H9 (cell line): ENCODE data around the gene JARID2. TPM values are rescaled to one million over a fixed set of nuclear protein-coding genes. Genes with fewer than 3 reads are reported as not detected.

Experiments
- DNase-seq: peaks from one replicate; pipeline ENCODE4 v3.0.0-alpha.2; 2017
- H2AFZ ChIP-seq: one replicate; pipeline ENCODE4 v1.6.1; 2013; ENCODE audit warnings: mild to moderate bottlenecking, low read length, control low read depth, moderate library complexity
- H2AK5ac ChIP-seq: 2 replicates; pipeline ENCODE4 v1.6.1; 2013; ENCODE audit warnings: low read length, control low read depth, mixed read lengths; ENCODE audit not compliant: insufficient read length
- H2BK120ac ChIP-seq: one replicate; pipeline ENCODE4 v1.6.1; 2013; ENCODE audit warnings: low read depth, mild to moderate bottlenecking, low read length, control low read depth, inconsistent platforms; ENCODE audit not compliant: poor library complexity, severe bottlenecking
- H2BK12ac ChIP-seq: 2 replicates; pipeline ENCODE4 v1.6.1; 2013; ENCODE audit warnings: low read length, control low read depth, mixed read lengths, low read depth; ENCODE audit not compliant: insufficient read length
- H2BK15ac ChIP-seq: 2 replicates; pipeline ENCODE4 v1.6.1; 2013; ENCODE audit warnings: low read depth, low read length, control low read depth
- H2BK20ac ChIP-seq: one replicate; pipeline ENCODE4 v1.6.1; 2013; ENCODE audit warnings: low read depth, mild to moderate bottlenecking, low read length, control low read depth, inconsistent platforms; ENCODE audit not compliant: poor library complexity, severe bottlenecking
- H2BK5ac ChIP-seq: 2 replicates; pipeline ENCODE4 v1.6.1; 2013; ENCODE audit warnings: low read length, control low read depth, mixed read lengths; ENCODE audit not compliant: insufficient read length
- H3K14ac ChIP-seq: 2 replicates; pipeline ENCODE4 v1.6.1; 2013; ENCODE audit warnings: low read length, control low read depth; ENCODE audit not compliant: insufficient read depth
- H3K18ac ChIP-seq: 2 replicates; pipeline ENCODE4 v1.6.1; 2013; ENCODE audit warnings: low read depth, mild to moderate bottlenecking, mixed read lengths, low read length, control low read depth; ENCODE audit not compliant: insufficient read length
- H3K23ac ChIP-seq: 2 replicates; pipeline ENCODE4 v1.6.1; 2013; ENCODE audit warnings: low read length, control low read depth, mixed read lengths, low read depth; ENCODE audit not compliant: insufficient read length
- H3K23me2 ChIP-seq: 2 replicates; pipeline ENCODE4 v1.6.1; 2013; ENCODE audit warnings: low read depth, mild to moderate bottlenecking, mixed read lengths, low read length, control low read depth; ENCODE audit not compliant: insufficient read length, poor library complexity, severe bottlenecking
- H3K27ac ChIP-seq: 2 replicates; pipeline ENCODE4 v1.5.1; 2013; ENCODE audit warnings: low read length, control low read depth, mixed read lengths, low read depth; ENCODE audit not compliant: insufficient read length
- H3K27me3 ChIP-seq: 2 replicates; pipeline ENCODE4 v1.6.1; 2013; ENCODE audit warnings: low read length, control low read depth, inconsistent platforms; ENCODE audit not compliant: insufficient read depth
- H3K4ac ChIP-seq: 2 replicates; pipeline ENCODE4 v1.6.1; 2013; ENCODE audit warnings: low read depth, mild to moderate bottlenecking, control low read depth, inconsistent platforms, low read length, moderate library complexity
- H3K4me1 ChIP-seq: 2 replicates; pipeline ENCODE4 v1.6.1; 2013; ENCODE audit warnings: low read length, control low read depth, inconsistent platforms; ENCODE audit not compliant: insufficient read depth
- H3K4me2 ChIP-seq: 2 replicates; pipeline ENCODE4 v1.6.1; 2013; ENCODE audit warnings: low read length, control low read depth, mixed read lengths; ENCODE audit not compliant: insufficient read length, insufficient read depth
- H3K56ac ChIP-seq: 2 replicates; pipeline ENCODE4 v1.6.1; 2013; ENCODE audit warnings: low read depth, mild to moderate bottlenecking, mixed read lengths, low read length, control low read depth; ENCODE audit not compliant: insufficient read length
- H3K79me1 ChIP-seq: 2 replicates; pipeline ENCODE4 v1.6.1; 2013; ENCODE audit warnings: low read depth, mild to moderate bottlenecking, moderate library complexity, low read length, control low read depth, inconsistent platforms; ENCODE audit not compliant: insufficient read depth, poor library complexity, severe bottlenecking
- H3K79me2 ChIP-seq: 2 replicates; pipeline ENCODE4 v1.6.1; 2013; ENCODE audit warnings: low read length, control low read depth, inconsistent platforms; ENCODE audit not compliant: insufficient read depth
- H3K9ac ChIP-seq: 2 replicates; pipeline ENCODE4 v1.6.1; 2013; ENCODE audit warnings: low read length, control low read depth, mixed read lengths; ENCODE audit not compliant: insufficient read length; ENCODE audit errors: extremely low read depth
- H3K9me3 ChIP-seq: one replicate; pipeline ENCODE4 v1.6.1; 2013; ENCODE audit warnings: low read depth, low read length, inconsistent platforms; ENCODE audit not compliant: control insufficient read depth
- H3T11ph ChIP-seq: one replicate; pipeline ENCODE4 v1.6.1; 2013; ENCODE audit warnings: mild to moderate bottlenecking, low read length, control low read depth, inconsistent platforms
- H4K20me1 ChIP-seq: one replicate; pipeline ENCODE4 v1.6.1; 2013; ENCODE audit not compliant: control insufficient read depth, insufficient read length, insufficient read depth
- H4K5ac ChIP-seq: 2 replicates; pipeline ENCODE4 v1.6.1; 2013; ENCODE audit warnings: low read depth, mild to moderate bottlenecking, mixed read lengths, low read length, control low read depth; ENCODE audit not compliant: insufficient read length
- H4K8ac ChIP-seq: replicated peaks from 2 replicates; pipeline ENCODE4 v1.6.1; 2013; ENCODE audit warnings: low read length, control low read depth, mixed read lengths, low read depth; ENCODE audit not compliant: insufficient read length
- H4K91ac ChIP-seq: 2 replicates; pipeline ENCODE4 v1.6.1; 2013; ENCODE audit warnings: low read depth, mild to moderate bottlenecking, moderate library complexity, mixed read lengths, low read length, control low read depth; ENCODE audit not compliant: insufficient read length
- H3K27ac Mint-ChIP-seq, 3 experiments: 2 replicates in 2 of 3; 3 replicates in 1 of 3; pipeline ENCODE4 v1.8.0; 2020 to 2021; ENCODE audit warnings: mixed read lengths in 3 of 3, mild to moderate bottlenecking in 1 of 3, moderate library complexity in 1 of 3
- H3K27me3 Mint-ChIP-seq: 2 replicates; pipeline ENCODE4 v1.8.0; 2021; ENCODE audit warnings: low read depth, mild to moderate bottlenecking, moderate library complexity, mixed read lengths
- H3K36me3 Mint-ChIP-seq, 3 experiments: 2 replicates in 2 of 3; 3 replicates in 1 of 3; pipeline ENCODE4 v1.8.0; 2020 to 2021; ENCODE audit warnings: low read depth in 3 of 3, mixed read lengths in 3 of 3; ENCODE audit not compliant: insufficient read depth in 1 of 3
- H3K4me1 Mint-ChIP-seq, 2 experiments: 2 replicates each; pipeline ENCODE4 v1.8.0; 2020; ENCODE audit warnings: mixed read lengths in 2 of 2
- H3K4me3 Mint-ChIP-seq, 2 experiments: 2 replicates in 1 of 2; 3 replicates in 1 of 2; pipeline ENCODE4 v1.8.0; 2020 to 2021; ENCODE audit warnings: mild to moderate bottlenecking in 2 of 2, mixed read lengths in 2 of 2, moderate library complexity in 1 of 2
- H3K9me3 Mint-ChIP-seq, 2 experiments: 2 replicates in 1 of 2; 3 replicates in 1 of 2; pipeline ENCODE4 v1.8.0; 2020; ENCODE audit warnings: mild to moderate bottlenecking in 2 of 2, mixed read lengths in 2 of 2, moderate library complexity in 1 of 2
- WGBS: extraction: QIAGEN DNeasy Blood & Tissue Kit; methylation state at CpG from one replicate; pipeline ENCODE4 v1.1.7; 2013; ENCODE audit warnings: missing lambda C conversion rate, low lambda C conversion rate, mixed read lengths; ENCODE audit not compliant: insufficient read length; ENCODE audit errors: extremely low coverage; 5-methylcytosine and 5-hydroxymethylcytosine counted together
- total RNA-seq: library from RNA; stranded (reverse); gene quantifications from 2 replicates; pipeline ENCODE4 v1.2.1, GENCODE V29; 2021
- TF ChIP-seq, protein P1 (sequence below): fragments of 200-600 bp; sonication (generic); conservative IDR thresholded peaks from 3 replicates; pipeline ENCODE4 v1.8.0; 2021; ENCODE audit warnings: antibody characterized with exemption, mild to moderate bottlenecking

Gene JARID2
- total RNA-seq, 1 experiment from 2014 or later, result 174 TPM

GRCh38 chr6:15538766-15539495, 293.1 kb downstream of the JARID2 start:
- Mint-ChIP-seq H3K27ac (no peak overlapping the region), H3K9me3 (peaks cover 3 to 14% of the 10 kb centered on the region in 2 experiments; a peak in 4 of 5 replicates)
- H3K4me2 ChIP-seq, result no peak overlapping the region

More at GRCh38 chr6:15538766-15539495, 293.1 kb downstream of the JARID2 start:
- Histone ChIP-seq H4K5ac (no peak overlapping the region), H3K79me1 (no peaks in the 10 kb centered on the region), H3K4me1 (no peaks in the 10 kb centered on the region), H3K27me3 (no peaks in the 10 kb centered on the region), H3K9ac (no peak overlapping the region), H2AFZ (no peak overlapping the region), H4K8ac (no peak overlapping the region), H4K91ac (no peak overlapping the region), H2BK5ac (no peak overlapping the region), H3K79me2 (no peaks in the 10 kb centered on the region), H2AK5ac (no peak overlapping the region), H3K14ac (no peak overlapping the region), H2BK120ac (no peak overlapping the region), H2BK20ac (no peak overlapping the region), H3T11ph (no peak overlapping the region), H4K20me1 (no peaks in the 10 kb centered on the region), H2BK12ac (no peak overlapping the region), H3K18ac (no peak overlapping the region), H3K23me2 (no peaks in the 10 kb centered on the region), H2BK15ac (no peak overlapping the region), H3K56ac (no peak overlapping the region), H3K9me3 (no peaks in the 10 kb centered on the region), H3K27ac (no peak overlapping the region), H3K4ac (no peak overlapping the region), H3K23ac (no peak overlapping the region)
- Mint-ChIP-seq H3K4me1 (0 out of 4 replicates have a peak, but pooled peaks cover 0 to 2% of the 10 kb centered on the region in 2 experiments), H3K27me3 (no peaks in the 10 kb centered on the region), H3K4me3 (no peak overlapping the region), H3K36me3 (peaks cover 7 to 9% (median 7%) of the 10 kb centered on the region in 3 experiments; a peak in 6 of 7 replicates)
- no peak for DNase-seq
- WGBS, result no CpG with 5 or more reads among the region's 9 CpGs
- TF ChIP-seq, protein P1, sequence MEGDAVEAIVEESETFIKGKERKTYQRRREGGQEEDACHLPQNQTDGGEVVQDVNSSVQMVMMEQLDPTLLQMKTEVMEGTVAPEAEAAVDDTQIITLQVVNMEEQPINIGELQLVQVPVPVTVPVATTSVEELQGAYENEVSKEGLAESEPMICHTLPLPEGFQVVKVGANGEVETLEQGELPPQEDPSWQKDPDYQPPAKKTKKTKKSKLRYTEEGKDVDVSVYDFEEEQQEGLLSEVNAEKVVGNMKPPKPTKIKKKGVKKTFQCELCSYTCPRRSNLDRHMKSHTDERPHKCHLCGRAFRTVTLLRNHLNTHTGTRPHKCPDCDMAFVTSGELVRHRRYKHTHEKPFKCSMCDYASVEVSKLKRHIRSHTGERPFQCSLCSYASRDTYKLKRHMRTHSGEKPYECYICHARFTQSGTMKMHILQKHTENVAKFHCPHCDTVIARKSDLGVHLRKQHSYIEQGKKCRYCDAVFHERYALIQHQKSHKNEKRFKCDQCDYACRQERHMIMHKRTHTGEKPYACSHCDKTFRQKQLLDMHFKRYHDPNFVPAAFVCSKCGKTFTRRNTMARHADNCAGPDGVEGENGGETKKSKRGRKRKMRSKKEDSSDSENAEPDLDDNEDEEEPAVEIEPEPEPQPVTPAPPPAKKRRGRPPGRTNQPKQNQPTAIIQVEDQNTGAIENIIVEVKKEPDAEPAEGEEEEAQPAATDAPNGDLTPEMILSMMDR, result no peak
